Left hindlimb (tissue), 1 donor: ENCODE data around the gene KRT71.

Experiments
- DNase-seq: peaks from one replicate; pipeline ENCODE4 v3.0.0-alpha.2; 2018

Gene KRT71

GRCh38 chr12:52537101-52537500 is 15.8 kb downstream of the KRT71 start:
- DNase-seq: no peak

- no peak for DNase-seq
Observed at GRCh38 chr12:52535574-52535973, 17.4 kb downstream of the KRT71 start.

GRCh38 chr12:52534482-52534881 is 18.5 kb downstream of the KRT71 start:
- DNase-seq: no peak

- no peak for DNase-seq
Observed at GRCh38 chr12:52533686-52534470, 19.1 kb downstream of the KRT71 start.

GRCh38 chr12:52532636-52533035 is 20.3 kb downstream of the KRT71 start:
- DNase-seq: no peak

GRCh38 chr12:52531566-52532300 is 21.2 kb downstream of the KRT71 start:
- no peak for DNase-seq

- DNase-seq: no peak
Observed at GRCh38 chr12:52530905-52531304, 22.0 kb downstream of the KRT71 start.

GRCh38 chr12:52530366-52530765 is 22.6 kb downstream of the KRT71 start:
- no peak for DNase-seq

GRCh38 chr12:52529846-52530245 is 23.1 kb downstream of the KRT71 start:
- no peak for DNase-seq

- DNase-seq: no peak
Observed at GRCh38 chr12:52529417-52529816, 23.5 kb downstream of the KRT71 start.

GRCh38 chr12:52528641-52529143 is 24.3 kb downstream of the KRT71 start:
- no peak for DNase-seq

- DNase-seq: no peak
Observed at GRCh38 chr12:52527121-52527800, 25.7 kb downstream of the KRT71 start.

GRCh38 chr12:52526511-52526951 is 26.4 kb downstream of the KRT71 start:
- no peak for DNase-seq

- no peak for DNase-seq
Observed at GRCh38 chr12:52525661-52526499, 27.1 kb downstream of the KRT71 start.

GRCh38 chr12:52524898-52525591 is 27.9 kb downstream of the KRT71 start:
- no peak for DNase-seq

GRCh38 chr12:52524241-52524897 is 28.6 kb downstream of the KRT71 start:
- peak; percentile 68 for DNase-seq

- DNase-seq: no peak
Observed at GRCh38 chr12:52523824-52524223, 29.1 kb downstream of the KRT71 start.

GRCh38 chr12:52522346-52523011 is 30.5 kb downstream of the KRT71 start:
- DNase-seq: no peak

GRCh38 chr12:52521568-52522266 is 31.2 kb downstream of the KRT71 start:
- DNase-seq: peak; percentile 49

GRCh38 chr12:52521175-52521567 is 31.8 kb downstream of the KRT71 start:
- no peak for DNase-seq
